OCI-LY3 (cell line): ENCODE data around the gene SLC39A5.

ENCODE experiments used
- CTCF ChIP-seq: fragments of 200-600, 300-600 bp; sonication (generic); IDR thresholded peaks from 2 replicates; pipeline ENCODE4 v1.5.1; 2014; ENCODE audit warnings: antibody characterized with exemption, low read length, low read depth
- EZH2phosphoT487 ChIP-seq: fragments of 200-600 bp; shearing (Covaris generic); IDR thresholded peaks from 2 replicates; pipeline ENCODE4 v1.6.1; 2018; ENCODE audit warnings: antibody characterized with exemption, mixed run types, low read depth

- TF ChIP-seq CTCF, result no peak
- TF ChIP-seq EZH2phosphoT487, result no peak
These were observed 52.2 kb downstream of the SLC39A5 start for GRCh38 chr12:56282030-56282429.
